Type B pancreatic cell (in vitro differentiated cells): ENCODE data around the gene ERCC4. TPM values are rescaled to one million over a fixed set of nuclear protein-coding genes. Genes with fewer than 3 reads are reported as not detected.

Source experiments
- DNase-seq: peaks from one replicate; pipeline ENCODE4 v3.0.0; 2021; ENCODE audit warnings: mixed read lengths; ENCODE audit not compliant: unreplicated experiment; ENCODE audit errors: extremely low spot score
- H3K27ac Mint-ChIP-seq: 2 replicates; pipeline ENCODE4 v1.8.0; 2021; ENCODE audit warnings: mild to moderate bottlenecking, mixed read lengths
- H3K27me3 Mint-ChIP-seq: 2 replicates; pipeline ENCODE4 v1.8.0; 2021; ENCODE audit warnings: mixed read lengths
- H3K36me3 Mint-ChIP-seq: 2 replicates; pipeline ENCODE4 v1.8.0; 2021; ENCODE audit warnings: mixed read lengths
- H3K4me1 Mint-ChIP-seq: one replicate; pipeline ENCODE4 v1.8.0; 2021; ENCODE audit warnings: mixed read lengths; ENCODE audit not compliant: unreplicated experiment
- H3K4me3 Mint-ChIP-seq: 2 replicates; pipeline ENCODE4 v1.8.0; 2021; ENCODE audit warnings: mild to moderate bottlenecking, mixed read lengths
- H3K9me3 Mint-ChIP-seq: 2 replicates; pipeline ENCODE4 v1.8.0; 2021; ENCODE audit warnings: mixed read lengths
- total RNA-seq: library from RNA; stranded (reverse); gene quantifications from 2 replicates; pipeline ENCODE4 v1.2.1, GENCODE V29; 2021; ENCODE audit warnings: low replicate concordance
- TF ChIP-seq, protein P1 (sequence below): fragments of 200-600 bp; sonication (generic); conservative IDR thresholded peaks from 2 replicates; pipeline ENCODE4 v1.5.0; 2021; ENCODE audit warnings: antibody characterized with exemption, mild to moderate bottlenecking

Gene ERCC4
- total RNA-seq, 1 donor from 2014 or later = 17.9 TPM

DNA sequence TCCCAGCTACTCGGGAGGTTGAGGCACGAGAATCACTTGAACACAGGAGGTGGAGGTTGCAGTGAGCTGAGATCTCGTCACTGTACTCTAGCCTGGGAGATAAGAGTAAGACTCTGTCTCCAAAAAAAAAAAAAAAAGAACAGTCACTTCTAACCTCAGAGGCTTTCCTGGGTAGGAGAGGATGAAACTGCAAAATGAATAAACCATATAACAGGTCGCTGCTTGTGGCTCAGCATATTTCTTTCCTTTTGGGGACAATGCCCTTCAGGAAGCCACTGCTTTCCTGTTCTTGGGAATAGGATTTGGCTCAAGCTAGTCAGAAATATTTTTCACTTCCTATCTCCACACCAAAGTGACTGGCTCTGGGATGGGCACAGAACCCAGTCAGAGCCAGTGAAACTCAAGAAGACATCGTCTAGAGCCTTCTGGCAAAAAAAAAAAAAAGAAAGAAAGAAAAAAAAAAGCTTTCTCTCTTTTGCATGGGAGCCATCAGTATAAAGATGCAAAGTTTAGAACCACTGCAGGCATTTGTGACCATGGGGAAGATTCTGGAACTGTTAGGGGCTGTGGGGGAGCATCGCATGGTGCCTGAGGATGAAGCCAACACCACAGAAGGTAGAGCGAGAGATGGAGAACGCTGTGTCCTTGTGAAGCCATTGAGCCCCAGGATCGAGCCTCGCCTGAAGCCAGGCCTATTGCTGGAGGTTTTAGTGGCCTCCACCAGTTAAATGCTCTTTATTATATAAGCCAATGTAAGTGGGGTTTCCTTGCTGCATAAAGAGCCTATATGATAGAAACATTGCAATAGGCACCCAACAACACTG lies 79.3 kb downstream of the ERCC4 start:
- H3K4me1 Mint-ChIP-seq = peaks cover 28% of the 10 kb centered on the region

GRCh38 chr16:13999895-14000425 lies 80.0 kb downstream of the ERCC4 start:
- H3K4me3 Mint-ChIP-seq = no peak overlapping the region
- no peak overlapping the region for H3K27ac Mint-ChIP-seq
- H3K4me1 Mint-ChIP-seq = peaks cover 31% of the 10 kb centered on the region

More for the DNA sequence above, 79.3 kb downstream of the ERCC4 start:
- Mint-ChIP-seq H3K36me3 (no peaks in the 10 kb centered on the region), H3K4me3 (no peak overlapping the region), H3K27me3 (no peaks in the 10 kb centered on the region), H3K9me3 (no peaks in the 10 kb centered on the region), H3K27ac (peak overlapping the region; percentile 29)
- no peak for DNase-seq
- TF ChIP-seq, protein P1, sequence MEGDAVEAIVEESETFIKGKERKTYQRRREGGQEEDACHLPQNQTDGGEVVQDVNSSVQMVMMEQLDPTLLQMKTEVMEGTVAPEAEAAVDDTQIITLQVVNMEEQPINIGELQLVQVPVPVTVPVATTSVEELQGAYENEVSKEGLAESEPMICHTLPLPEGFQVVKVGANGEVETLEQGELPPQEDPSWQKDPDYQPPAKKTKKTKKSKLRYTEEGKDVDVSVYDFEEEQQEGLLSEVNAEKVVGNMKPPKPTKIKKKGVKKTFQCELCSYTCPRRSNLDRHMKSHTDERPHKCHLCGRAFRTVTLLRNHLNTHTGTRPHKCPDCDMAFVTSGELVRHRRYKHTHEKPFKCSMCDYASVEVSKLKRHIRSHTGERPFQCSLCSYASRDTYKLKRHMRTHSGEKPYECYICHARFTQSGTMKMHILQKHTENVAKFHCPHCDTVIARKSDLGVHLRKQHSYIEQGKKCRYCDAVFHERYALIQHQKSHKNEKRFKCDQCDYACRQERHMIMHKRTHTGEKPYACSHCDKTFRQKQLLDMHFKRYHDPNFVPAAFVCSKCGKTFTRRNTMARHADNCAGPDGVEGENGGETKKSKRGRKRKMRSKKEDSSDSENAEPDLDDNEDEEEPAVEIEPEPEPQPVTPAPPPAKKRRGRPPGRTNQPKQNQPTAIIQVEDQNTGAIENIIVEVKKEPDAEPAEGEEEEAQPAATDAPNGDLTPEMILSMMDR = no peak

DNA sequence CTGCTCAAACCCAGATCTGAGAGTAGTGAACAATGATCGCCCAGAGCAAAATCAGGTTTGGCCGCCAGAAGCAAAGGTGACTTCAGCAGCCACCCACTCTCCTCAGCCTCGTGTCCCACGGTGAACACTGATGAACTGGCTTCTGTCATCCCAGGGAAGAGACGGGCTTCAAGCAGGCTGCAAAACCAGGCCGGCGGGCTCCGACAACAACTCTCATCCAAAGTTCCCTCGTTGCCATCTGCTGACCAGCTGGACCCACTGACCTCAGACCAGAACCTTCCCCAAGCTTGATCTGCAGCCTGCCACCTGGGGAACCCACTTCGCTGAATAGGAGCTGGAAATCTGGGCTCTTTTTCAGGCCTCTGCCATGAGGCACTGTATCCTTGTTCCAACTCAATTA lies 81.6 kb downstream of the ERCC4 start:
- Mint-ChIP-seq H3K36me3 (no peaks in the 10 kb centered on the region), H3K4me1 (peaks cover 36% of the 10 kb centered on the region), H3K27ac (no peak overlapping the region), H3K9me3 (no peaks in the 10 kb centered on the region), H3K27me3 (no peaks in the 10 kb centered on the region), H3K4me3 (no peak overlapping the region)
- DNase-seq = no peak
- TF ChIP-seq, protein P1 = no peak

More at GRCh38 chr16:13999895-14000425, 80.0 kb downstream of the ERCC4 start:
- DNase-seq = no peak
- no peaks in the 10 kb centered on the region for H3K36me3 Mint-ChIP-seq
- no peaks in the 10 kb centered on the region for H3K9me3 Mint-ChIP-seq
- TF ChIP-seq, protein P1 = no peak
- no peaks in the 10 kb centered on the region for H3K27me3 Mint-ChIP-seq

Other genes with a start within 250 kb of the ERCC4 start
- 43.2 and 61.0 TPM in 2 replicates for gene MRTFB, start 151.2 kb downstream of the ERCC4 start, total RNA-seq